NCI-H510A (cell line): ENCODE results near the gene UPF3A.
"Not testable (repeated sequence)": the region's sequence is repeated elsewhere in the genome, so short reads cannot be mapped to it uniquely, and the experiment has no call there.

Experiments
- DNase-seq: peaks from one replicate; lab custom pipeline; 2025; lab: John Stamatoyannopoulos, UW

The UPF3A gene

DNA sequence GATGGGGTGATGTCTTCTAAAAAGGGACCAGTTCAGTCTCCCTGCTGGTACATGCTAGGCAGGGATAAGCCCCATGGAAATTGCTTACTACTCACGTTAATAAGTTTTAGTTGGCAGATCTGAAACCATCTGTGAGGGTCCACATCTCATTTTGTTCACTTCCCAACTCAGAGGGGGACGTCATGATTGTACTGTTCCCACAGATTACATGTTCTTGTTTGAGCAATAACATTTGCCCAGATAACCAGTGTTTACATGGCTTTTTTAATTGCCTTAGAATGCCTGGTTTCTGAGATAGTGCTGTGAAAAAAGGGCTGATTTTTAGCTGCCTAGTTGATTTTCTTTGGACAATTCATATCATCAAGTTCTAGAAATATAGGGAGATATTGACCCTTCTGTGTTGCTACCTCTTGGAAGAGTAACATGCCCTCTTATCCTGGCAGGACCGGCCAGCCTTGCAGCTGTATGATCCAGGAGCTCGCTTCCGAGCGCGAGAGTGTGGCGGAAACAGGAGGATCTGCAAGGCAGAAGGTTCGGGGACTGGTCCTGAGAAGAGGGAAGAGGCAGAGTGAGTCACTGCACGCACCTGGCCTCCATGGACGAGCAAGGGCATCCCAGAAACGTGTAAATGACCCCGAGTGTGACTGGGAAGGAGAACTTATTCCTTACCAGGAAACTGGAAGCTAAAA is 23.1 kb downstream of the UPF3A start:
- DNase-seq, result no peak

GRCh38 chr13:114309086-114309485 is 27.7 kb downstream of the UPF3A start:
- DNase-seq, result no peak

DNA sequence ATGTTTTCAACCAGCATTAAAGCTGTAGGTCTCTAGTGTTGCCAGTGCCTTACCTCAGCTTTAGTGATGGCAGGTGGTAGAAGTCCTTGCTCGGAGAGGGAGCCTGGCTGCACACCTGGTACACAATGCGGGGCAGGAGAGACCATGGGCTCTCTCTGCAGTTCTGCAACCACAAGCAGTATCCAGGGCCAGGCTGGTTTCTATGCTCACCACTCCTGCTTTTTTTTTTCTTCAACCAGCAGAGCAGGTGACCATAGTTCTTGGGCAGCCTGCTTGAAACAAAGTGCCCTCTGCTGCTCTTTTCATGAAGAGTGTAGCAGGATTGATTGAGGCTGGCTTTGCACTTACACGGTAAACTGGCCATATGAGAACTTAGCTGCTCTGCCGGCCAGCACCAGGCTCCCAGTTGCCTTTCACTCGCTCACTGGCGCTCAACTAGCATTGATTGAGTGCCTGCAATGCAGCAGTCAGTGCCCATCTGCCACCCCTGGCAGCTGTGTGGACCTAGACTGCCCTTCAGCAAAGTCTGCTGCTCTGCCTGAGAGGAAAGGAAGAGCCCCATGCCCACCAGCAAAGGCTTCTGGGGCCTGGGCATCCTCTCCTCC is 28.5 kb downstream of the UPF3A start:
- peak; percentile 27 for DNase-seq

GRCh38 chr13:114310956-114311355 is 29.6 kb downstream of the UPF3A start:
- DNase-seq, result no peak

- DNase-seq, result no peak
Observed at GRCh38 chr13:114311387-114311786, 30.0 kb downstream of the UPF3A start.

DNA sequence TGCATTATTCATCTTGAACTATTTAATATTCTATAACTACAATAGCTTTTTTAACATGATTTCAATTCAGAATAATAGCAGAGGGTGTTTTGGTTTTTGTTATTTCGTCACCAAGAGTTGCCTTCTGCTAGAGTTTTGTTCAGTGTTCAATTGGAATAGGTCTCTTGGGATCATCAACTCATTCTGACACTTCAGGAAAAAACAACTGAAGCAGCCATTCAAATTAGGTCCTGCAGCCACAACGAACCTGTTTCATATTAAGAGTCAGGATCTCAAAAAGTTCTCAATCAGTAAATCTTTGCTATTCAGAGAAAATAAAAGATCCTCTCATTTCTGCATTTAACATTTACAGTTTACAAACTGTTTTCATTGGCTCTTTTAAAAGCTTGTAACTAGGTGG is 30.5 kb downstream of the UPF3A start:
- no peak for DNase-seq

- no peak for DNase-seq
Observed at GRCh38 chr13:114313061-114313860, 31.9 kb downstream of the UPF3A start.

DNA sequence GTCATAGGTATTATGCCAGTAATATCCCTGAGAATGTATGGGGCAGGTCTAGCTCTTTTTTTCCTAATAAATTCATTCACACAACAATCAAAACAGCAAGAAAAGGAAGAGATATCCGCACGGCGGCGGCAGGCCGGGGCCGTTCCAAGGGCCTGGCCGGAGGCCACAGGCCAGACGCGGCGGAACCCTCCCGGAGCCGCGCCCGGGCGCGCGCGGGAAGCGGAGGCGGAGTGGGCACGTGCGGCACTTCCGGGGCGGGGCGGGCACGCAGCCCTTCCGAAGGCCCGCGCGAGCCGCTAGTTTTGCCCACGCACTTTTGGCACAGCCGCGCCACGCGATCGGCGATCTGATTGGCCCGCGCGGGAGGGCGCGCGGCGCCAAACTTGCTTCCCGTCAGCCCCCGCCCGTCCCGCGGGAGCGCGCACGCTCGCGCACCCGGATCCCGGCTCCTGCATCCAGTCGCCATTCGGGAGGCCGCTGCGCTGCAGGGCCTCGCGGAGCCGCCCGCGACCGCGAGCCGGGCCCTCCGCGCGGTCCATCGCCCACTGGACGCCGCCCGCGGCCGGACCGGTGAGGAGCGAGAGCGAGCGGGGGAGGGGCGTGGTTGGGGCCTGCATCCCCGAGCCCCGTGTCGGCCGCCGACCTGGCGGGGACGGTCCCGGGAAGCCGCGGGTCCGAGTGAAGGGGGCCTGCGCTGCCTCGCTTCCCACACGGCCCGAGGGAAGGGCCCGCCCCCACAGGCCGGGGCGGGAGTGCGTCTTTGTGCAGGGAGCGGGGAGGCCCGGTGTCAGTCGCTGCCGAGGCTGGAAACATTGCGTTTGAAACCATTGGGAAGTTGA is 32.9 kb downstream of the UPF3A start, which contains the start of gene CHAMP1:
TSS of gene CHAMP1 (plus strand) at position 430 of the 839 bp plus-strand sequence. CDS start 9,340 bp downstream, outside the sequence.
- peak; percentile 74 for DNase-seq

DNA sequence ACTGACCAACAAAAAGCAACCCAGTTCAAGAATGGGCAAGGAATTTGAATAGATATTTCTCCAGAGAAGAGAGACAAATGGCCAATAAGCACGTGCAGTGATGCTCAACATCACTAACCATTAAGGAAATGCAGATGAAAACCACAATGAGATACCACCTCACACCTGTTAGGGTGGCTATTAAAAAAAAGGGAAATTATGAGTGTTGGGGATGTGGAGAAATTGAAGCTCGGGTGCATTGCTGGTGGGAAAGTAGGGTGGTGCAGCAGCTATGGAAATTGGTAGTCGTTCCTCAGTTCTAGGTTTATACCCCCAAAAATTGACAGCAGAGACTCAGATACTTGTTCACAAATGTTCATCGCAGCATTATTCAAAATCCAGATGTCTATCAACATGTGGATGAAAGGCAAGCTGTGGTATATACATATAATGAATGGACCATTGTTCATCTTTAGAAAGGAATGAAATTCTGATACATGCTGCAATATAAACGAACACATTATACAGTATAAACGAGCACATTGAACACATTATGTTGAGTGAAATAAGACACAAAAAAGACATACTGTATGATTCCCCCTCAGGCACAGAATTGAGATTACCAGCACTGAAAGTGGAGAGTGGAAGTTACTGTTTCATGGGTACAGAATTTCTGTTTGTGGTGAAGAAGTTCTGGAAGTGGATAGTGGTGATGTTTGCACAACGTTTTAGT is 33.8 kb downstream of the UPF3A start:
- no peak for DNase-seq

DNA sequence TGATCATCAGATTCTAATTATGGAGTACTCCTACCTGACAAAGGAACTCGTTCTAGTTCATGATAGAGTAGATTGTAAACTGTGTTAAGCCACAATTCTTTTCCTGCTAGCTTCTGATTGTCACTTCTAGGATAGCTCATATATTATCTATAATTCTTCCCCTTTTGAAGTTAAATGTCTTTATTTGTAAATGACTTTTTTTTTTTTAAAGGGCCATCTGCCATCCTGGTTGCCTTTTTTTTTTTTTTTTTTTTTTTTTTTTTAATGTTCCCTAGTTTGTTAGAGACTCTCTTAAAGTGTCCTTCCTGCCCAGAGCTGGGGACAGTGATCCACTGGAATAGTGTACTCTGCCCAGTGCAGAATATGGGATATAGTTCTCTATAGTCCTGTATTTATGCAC is 37.2 kb downstream of the UPF3A start:
- no peak for DNase-seq

- DNase-seq, result no peak
Observed at GRCh38 chr13:114319441-114319913, 38.1 kb downstream of the UPF3A start.

- DNase-seq, result no peak
Observed at GRCh38 chr13:114320065-114320464, 38.7 kb downstream of the UPF3A start.

DNA sequence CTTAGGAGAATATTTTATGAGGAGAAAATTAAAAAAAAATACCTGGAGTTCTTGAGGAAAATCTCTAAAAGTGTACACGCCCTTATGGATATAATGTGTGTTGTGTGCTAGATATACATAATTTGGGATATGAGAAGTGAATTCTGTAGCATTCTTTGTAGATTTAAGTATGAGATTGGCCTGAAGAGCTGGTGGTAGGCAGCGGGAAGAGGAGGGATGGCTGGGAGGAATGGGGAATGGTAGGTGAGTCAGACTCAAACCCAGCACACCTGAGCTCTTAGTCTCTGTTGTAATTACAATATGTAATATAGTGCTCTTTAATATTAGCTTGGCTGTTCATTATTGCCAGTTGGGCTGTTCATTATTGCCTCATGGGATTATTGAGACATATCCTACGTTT is 39.9 kb downstream of the UPF3A start:
- no peak for DNase-seq

DNA sequence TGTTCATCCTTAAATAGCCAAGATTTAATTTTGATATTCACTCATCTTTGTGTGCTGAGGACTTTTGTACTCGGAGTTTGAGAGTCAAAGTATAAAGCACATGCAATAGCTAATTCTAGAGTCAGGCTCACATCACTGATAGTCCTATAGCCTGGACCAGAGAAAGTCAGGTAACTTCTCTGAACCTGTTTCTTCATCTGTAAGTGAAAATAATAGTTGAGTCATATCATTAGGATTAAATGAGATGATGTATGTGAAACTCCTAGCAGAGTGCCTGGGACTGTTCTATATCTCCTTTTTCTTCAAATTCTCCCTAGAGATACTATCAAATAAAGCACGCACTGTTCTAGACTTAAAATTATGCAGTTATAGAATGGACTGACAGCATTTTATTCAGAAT is 41.9 kb downstream of the UPF3A start:
- no peak for DNase-seq

DNA sequence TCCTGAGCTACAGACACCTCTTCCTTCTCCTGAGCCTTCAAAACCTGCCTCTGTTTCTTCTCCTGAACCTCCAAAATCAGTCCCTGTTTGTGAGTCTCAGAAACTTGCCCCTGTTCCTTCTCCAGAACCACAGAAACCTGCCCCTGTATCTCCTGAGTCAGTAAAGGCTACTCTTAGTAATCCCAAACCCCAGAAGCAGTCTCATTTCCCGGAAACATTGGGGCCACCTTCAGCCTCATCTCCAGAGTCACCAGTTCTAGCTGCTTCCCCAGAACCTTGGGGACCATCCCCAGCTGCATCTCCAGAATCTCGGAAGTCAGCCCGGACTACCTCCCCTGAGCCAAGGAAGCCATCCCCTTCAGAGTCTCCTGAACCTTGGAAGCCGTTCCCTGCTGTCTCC is 42.9 kb downstream of the UPF3A start:
- DNase-seq, result no peak

- DNase-seq, result no peak
Observed at GRCh38 chr13:114325729-114326128, 44.3 kb downstream of the UPF3A start.

- no peak for DNase-seq
Observed at GRCh38 chr13:114328034-114328433, 46.6 kb downstream of the UPF3A start.

GRCh38 chr13:114328595-114328994 is 47.2 kb downstream of the UPF3A start:
- no peak for DNase-seq

DNA sequence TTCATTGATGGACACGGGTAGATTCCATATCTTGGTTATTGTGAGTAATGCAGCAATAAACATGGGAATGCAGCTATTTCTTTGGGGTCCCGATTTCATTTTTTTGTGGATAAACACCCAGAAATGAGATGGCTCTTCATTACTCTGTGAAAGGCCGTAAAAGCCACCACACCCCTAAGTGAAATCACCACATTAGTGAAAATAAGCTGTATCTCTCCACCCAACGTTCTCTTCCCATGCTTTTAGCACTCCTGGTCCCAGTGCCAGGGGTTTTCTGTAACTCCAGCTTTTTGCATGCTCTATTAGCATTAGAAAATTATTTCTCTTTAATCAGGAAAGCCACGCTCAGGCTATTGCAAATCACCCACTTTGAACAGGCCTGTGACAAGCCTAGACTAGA is 48.7 kb downstream of the UPF3A start:
- no peak for DNase-seq

- not testable (repeated sequence) for DNase-seq
Observed at GRCh38 chr13:114333881-114334280, 52.5 kb downstream of the UPF3A start.

- DNase-seq, result no peak
Observed at GRCh38 chr13:114334305-114335053, 53.1 kb downstream of the UPF3A start.
